ENCODE results near the gene KIAA0825.

KIAA0825 gene

DNA sequence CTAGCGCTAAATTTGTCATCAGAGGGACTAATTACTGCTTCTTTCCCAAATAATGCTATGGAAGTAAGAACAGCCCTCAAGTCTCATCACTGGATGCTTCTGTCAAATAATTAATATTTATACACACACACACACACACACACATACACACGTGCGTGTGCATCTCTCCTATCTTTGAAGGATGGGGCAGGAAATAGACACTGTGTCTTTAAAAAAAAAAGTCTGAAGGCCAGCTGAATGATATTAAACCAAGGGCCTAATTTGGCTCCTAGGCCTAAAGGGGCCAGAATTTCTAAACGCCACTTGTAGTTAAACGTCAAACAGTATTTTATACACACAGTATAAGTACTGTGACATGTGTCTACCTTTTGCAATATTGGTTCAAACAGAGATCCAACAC is 3.4 kb upstream of the KIAA0825 start:
- no peak overlapping the region for H3K4me3 ChIP-seq (ENCODE audit: low read length)
- DNase-seq (ENCODE audit: low read depth), result no peak
- TF ChIP-seq, protein P1, sequence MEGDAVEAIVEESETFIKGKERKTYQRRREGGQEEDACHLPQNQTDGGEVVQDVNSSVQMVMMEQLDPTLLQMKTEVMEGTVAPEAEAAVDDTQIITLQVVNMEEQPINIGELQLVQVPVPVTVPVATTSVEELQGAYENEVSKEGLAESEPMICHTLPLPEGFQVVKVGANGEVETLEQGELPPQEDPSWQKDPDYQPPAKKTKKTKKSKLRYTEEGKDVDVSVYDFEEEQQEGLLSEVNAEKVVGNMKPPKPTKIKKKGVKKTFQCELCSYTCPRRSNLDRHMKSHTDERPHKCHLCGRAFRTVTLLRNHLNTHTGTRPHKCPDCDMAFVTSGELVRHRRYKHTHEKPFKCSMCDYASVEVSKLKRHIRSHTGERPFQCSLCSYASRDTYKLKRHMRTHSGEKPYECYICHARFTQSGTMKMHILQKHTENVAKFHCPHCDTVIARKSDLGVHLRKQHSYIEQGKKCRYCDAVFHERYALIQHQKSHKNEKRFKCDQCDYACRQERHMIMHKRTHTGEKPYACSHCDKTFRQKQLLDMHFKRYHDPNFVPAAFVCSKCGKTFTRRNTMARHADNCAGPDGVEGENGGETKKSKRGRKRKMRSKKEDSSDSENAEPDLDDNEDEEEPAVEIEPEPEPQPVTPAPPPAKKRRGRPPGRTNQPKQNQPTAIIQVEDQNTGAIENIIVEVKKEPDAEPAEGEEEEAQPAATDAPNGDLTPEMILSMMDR (conservative IDR thresholded peaks at IDR 0.05; ENCODE audit: low read length), result no peak

- no peak overlapping the region for H3K4me3 ChIP-seq (ENCODE audit: low read length)
- no peak for DNase-seq (ENCODE audit: low read depth)
- TF ChIP-seq, protein P1 (conservative IDR thresholded peaks at IDR 0.05; ENCODE audit: low read length), result no peak
These were observed 1.9 kb upstream of the KIAA0825 start for GRCh38 chr5:94620256-94620655.

DNA sequence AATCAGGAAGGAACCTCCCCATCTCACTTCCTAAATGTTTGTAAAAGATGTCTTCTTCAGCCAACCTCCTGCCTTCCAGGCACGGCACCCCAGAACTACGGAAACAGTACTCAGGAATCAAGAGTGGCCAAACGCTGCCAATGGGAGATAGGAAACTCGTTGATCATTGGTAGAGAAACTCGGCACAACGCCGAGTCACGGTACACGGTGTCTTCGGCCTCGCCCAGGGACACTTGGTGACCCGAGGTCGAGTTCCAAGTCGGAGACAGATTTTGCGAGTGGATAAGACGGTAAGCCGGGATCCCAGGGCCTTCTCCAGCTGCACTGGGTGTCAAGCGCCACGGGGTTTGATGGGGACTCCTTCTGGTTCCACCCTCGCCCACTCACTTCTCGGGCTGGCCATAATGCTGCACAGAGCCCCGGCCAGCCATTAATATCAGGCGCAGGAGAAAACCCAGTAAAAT is 343 bp downstream of the KIAA0825 start:
- peak; percentile 55 for DNase-seq (ENCODE audit: low read depth)
- peak overlapping the region; percentile 84 for H3K4me3 ChIP-seq (ENCODE audit: low read length)

DNA sequence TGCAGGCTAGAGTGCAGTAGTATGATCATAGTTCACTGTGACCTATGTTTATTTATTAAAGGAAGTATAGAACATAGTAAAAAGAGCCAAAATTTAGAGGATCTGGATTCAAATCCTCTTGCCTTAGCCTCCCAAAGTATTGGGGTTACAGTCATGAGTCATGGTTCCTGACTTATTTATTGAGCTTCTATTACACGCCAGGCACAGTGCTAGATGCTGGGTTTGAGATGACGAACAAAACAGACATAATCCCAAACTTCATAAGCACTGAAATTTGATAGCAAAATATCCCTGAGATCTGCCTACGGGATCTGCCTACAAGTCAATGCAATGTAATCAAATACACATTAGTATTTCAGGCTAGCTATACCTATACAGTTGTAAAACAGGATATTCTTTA is 2.5 kb downstream of the KIAA0825 start:
- H3K4me3 ChIP-seq (ENCODE audit: low read length), result no peak overlapping the region
- TF ChIP-seq, protein P1 (conservative IDR thresholded peaks at IDR 0.05; ENCODE audit: low read length), result no peak
- DNase-seq (ENCODE audit: low read depth), result no peak

More for the DNA sequence above, 343 bp downstream of the KIAA0825 start:
- TF ChIP-seq, protein P1 (conservative IDR thresholded peaks at IDR 0.05; ENCODE audit: low read length), result no peak

DNA sequence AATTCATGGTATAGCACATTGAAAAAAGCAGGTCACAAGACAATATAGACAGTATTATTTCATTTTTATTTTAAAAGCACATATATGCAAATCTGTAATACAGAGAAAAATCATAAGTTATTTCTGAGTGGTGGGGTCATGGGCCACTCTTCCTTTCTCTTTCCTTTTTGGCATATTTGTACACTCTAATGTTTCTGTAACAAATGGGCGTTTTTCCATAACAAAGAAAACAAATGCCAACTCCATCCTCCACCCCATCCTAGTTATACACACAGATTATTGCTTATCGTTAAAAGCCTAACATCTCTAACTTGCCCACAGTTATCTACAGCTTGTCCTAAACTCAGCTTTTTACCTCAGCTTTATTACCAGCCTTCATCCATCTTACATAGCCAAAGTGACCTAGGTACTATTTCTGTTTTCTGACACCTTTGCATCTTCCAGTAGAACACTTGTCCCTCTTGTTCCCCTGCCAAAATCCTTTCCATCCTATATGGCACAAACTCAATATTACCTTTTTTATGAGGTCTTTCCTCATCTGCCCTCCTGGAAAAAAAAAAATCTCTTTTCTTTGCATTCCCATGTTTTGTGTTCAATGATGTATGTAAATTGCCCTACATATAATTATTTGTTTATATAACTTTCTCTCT is 4.1 kb downstream of the KIAA0825 start:
- TF ChIP-seq, protein P1 (conservative IDR thresholded peaks at IDR 0.05; ENCODE audit: low read length), result no peak
- DNase-seq (ENCODE audit: low read depth), result no peak
- H3K4me3 ChIP-seq (ENCODE audit: low read length), result no peak overlapping the region

GRCh38 chr5:94613583-94613982 is 4.8 kb downstream of the KIAA0825 start:
- TF ChIP-seq, protein P1 (conservative IDR thresholded peaks at IDR 0.05; ENCODE audit: low read length), result peak; percentile 23; the same call in 1 of the 2 replicates
- DNase-seq (ENCODE audit: low read depth), result no peak
- no peak overlapping the region for H3K4me3 ChIP-seq (ENCODE audit: low read length)

- H3K4me3 ChIP-seq (ENCODE audit: low read length), result no peak overlapping the region
- TF ChIP-seq, protein P1 (conservative IDR thresholded peaks at IDR 0.05; ENCODE audit: low read length), result no peak
- DNase-seq (ENCODE audit: low read depth), result no peak
These were observed 23.0 kb downstream of the KIAA0825 start for GRCh38 chr5:94595281-94595840.
